ENCODE results near the gene FUT3.
"Not testable (repeated sequence)": the region's sequence is repeated elsewhere in the genome, so short reads cannot be mapped to it uniquely, and the experiment has no call there.

Gene FUT3

GRCh38 chr19:5881543-5882299 lies 30.5 kb upstream of the FUT3 start:
- no peak for DNase-seq

DNA sequence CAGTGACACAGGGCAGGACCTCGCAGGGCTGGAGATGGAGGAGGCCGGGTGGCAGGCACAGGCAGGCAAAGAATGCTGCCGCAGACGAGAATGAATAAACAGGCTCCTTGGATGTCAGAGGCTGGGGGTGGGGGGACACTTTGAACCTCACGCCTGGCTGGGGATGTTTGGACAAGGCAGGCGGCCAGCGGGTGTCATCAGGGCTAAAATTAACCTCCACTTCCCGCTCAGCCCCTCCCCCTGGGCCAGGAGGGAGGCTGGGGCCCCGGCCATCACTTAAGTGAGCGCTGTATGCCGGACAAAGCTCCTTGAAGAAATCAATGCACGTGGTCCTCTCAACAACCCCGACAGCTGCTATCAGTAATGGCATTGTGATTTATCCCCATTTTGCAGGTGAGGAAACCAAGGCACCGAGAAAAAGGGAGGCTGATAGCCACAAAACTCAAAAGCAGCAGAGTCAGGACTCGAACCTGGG lies 29.4 kb upstream of the FUT3 start:
- DNase-seq = no peak

- DNase-seq = no peak
Measured at GRCh38 chr19:5880196-5880595, 28.9 kb upstream of the FUT3 start.

DNA sequence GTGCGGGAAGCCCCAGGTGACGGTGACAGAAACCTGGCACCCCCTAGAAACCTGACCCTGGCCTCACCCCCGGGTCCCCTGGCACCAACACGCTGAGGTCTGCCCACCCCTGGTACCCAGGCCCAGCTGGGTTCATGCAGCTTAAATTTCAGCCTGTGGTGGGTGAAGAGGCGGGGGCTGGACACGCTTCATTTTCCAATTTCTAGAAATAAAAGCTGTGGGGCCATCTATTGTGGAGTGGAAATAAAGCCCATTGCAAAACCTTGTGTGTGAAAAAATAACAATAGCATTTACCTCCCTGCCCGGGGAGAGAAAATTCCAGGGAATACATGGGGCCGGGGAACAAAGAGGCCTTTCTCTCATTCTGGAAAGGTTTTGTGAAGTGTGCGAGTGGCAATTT lies 26.6 kb upstream of the FUT3 start:
- DNase-seq = no peak

DNA sequence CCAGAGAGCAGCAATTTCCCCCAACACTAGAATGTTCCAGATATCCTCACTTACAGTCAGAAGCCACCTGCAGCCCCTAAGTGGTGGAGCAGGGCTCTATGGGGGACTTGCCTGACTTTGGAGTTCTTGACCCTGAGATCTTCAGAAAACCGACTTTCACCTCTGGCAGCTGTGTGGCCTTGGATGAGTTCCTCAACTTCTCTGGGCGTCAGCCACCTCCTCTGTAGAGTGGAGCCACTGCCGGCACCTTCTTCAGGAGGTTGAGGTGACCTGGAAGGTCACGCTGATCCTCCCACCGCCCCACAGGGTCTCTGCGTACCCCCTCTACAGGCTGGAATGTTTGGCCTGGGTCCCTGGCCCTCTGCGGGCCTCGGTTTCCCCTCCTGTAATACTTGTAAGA lies 26.2 kb upstream of the FUT3 start:
- DNase-seq = no peak

GRCh38 chr19:5874496-5874895 lies 23.2 kb upstream of the FUT3 start:
- DNase-seq = not testable (repeated sequence)

DNA sequence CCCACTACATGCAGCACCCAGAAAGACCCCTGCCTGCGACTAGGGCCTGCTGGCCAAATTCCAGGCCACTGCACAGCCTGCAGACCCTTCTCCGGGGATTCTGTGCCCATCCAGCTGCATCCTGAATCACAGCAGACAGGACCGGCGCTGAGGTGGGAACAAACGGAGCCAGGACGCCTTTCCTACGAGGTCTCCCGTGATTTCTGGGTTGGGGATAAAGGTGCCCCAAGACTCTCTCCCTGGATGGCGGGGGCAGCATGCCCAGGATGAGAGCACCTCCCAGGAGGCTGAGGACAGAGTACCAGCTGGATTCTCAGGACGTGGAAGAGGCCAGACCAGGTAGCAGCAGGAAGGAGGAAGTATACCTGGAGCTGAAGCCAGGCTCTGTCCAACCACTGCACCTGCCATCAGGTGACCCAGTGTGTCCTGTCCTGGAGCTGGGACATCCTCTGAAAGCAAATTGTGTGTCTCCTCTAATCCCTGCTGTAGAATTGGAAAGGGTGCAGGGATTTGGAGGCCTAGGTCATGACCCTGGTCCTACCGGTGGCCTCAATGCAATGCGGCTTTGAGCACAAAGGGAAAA lies 22.5 kb upstream of the FUT3 start:
- DNase-seq = no peak

DNA sequence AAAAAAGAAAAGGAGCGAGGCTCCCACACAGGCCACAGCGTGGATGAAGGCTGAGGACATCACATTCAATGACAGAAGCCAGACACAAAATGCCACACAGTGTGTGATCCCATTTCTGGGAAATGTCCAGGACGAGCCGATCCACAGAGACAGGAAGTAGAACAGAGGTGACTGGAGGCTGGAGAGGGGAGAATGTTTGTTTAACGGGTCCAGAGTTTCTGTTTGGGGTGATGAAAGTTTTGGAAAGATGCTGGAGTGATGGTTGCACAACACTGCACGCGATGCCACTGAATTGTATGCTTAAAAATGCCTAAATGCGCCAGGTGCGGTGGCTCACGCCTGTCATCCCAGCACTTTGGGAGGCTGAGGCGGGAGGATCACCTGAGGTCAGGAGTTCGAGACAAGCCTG lies 19.7 kb upstream of the FUT3 start:
- no peak for DNase-seq

GRCh38 chr19:5867201-5868136 lies 16.2 kb upstream of the FUT3 start:
- no peak for DNase-seq

DNA sequence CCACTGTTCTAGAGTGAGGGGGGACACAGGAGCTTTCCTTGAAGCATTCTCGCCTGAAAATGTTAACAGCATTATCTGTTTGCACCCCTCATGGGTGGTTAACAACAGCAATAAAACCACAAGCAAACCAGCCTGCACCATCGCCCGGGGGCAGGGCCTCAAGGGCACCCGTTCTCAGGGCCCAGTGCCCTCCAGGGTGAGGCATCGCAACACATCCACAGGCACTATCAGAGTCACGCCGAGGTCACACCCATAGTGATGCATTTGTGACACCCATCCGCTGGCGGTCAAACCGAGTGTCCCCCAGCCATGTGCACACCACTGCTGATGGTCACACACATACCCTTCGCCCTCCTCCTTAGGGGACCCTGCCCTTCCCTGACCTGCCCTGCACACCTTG lies 14.5 kb upstream of the FUT3 start:
- no peak for DNase-seq

DNA sequence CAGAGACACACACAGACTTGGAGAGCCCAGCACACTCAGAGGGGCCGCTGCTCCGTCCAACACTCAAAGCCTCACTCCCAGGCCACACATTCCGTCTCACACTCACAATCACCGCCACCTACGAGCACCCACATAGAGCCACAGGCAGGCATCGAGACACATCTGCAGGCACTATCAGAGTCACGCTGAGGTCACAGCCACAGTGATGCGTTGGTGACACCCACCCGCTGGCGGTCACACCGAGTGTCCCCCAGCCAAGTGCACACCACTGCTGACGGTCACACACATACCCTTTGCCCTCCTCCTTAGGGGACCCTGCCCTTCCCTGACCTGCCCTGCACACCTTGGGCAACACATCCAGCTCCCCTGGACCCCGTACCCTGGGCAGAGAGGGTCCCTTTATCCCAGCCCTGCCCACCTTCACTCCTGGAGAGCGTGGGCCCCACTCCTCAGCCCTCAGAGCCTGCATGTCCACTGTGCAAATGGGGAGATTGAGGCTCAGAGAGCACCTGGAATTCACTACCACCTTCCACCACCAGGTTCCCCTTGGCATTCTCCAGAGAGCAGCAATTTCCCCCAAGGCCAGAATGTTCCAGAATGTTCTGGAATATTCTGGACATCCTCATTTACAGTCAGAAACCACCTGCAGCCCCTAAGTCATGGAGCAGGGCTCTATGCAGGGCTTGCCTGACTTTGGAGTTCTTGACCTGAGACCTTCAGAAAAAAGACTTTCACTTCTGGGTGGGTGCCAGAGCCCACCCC lies 13.7 kb upstream of the FUT3 start:
- DNase-seq = no peak

GRCh38 chr19:5864013-5864720 lies 12.9 kb upstream of the FUT3 start:
- DNase-seq = no peak

DNA sequence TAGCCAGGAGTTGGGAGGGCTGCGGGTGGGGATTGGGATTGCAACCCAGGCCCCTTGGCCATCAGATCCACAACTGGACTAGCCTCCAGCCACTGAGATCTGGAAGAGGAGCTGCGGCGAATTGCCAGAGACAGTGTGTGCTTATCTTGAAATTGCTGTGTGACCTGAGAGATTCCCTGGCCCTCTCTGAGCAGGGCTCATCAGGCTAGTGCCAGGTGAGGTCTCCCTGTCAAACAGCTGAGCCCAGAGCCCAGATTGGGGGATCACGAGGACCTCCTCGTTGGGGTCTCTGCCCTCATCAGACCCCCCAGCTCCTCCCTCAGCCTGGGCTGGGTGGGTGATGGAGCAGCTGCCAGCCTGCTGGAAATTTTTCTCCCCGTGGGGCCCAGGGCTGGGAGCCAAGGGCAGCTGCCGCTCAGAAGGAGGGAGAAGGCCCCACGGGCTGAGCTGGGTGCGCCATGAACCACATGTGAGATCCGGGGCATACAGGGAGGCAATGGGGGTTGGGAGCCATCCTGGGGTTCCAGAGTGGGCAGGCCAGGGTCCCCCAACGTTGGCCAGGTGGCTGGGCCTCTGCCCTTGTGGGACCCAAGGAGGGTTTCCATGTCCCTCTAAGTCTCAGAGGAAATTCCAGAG lies 11.9 kb upstream of the FUT3 start:
- DNase-seq = no peak

- no peak for DNase-seq
Measured at GRCh38 chr19:5857203-5858081, 6.2 kb upstream of the FUT3 start.

DNA sequence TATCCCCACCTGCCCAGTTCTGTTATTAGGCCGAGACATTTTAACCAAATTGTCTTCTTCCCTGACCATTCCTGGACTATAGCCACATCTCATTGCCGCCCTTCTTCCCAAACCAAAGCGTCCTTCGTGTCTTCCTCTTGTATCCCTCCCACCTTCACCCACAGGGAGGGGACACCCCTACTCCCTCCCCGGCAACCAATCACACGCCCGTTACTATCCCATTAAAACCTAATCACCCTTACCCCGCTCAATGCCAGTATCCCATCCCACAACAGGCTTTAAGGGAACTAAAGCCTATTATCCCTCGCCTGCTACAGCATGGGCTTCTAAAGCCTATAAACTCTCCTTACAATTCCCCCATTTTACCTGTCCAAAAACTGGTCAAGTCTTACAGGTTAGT lies 3.9 kb upstream of the FUT3 start:
- DNase-seq = not testable (repeated sequence)

- not testable (repeated sequence) for DNase-seq
Measured at GRCh38 chr19:5854121-5854520, 2.9 kb upstream of the FUT3 start.

- DNase-seq = no peak
Measured at GRCh38 chr19:5850743-5851293, 431 bp downstream of the FUT3 start.

DNA sequence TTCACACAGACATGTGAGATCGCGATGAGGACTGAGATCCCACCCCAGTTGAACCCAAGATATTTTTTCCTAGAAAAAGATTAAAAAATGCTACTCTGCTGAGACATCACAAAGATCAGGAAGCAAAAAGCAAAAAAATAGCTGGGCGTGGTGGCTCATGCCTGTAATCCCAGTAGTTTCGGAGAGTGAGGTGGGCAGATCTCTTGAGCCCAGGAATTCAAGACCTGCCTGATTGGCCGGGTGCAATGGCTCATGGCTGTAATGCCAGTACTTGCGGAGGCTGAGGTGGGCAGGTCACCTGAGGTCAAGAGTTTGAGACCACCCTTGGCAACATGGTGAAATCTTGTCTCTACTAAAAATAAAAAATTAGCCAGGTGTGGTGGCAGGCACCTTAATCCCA lies 1.1 kb downstream of the FUT3 start:
- no peak for DNase-seq

DNA sequence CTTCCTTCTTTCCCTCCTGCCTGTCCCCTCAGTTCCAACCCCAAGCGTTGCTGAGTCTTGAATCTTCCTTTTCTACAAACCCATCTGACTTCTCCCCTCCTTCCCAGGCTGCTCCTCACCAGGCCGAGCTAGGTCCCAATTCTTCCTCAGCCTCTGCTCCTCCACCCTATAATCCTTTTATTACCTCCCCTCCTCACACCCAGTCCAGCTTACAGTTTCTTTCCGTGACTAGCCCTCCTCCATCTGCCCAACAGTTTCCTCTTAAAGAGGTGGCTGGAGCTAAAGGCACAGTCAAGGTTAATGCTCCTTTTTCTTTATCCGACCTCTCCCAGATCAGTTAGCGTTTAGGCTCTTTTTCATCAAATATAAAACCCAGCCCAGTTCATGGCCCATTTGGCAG lies 2.6 kb downstream of the FUT3 start:
- DNase-seq = not testable (repeated sequence)

- not testable (repeated sequence) for DNase-seq
Measured at GRCh38 chr19:5847846-5848245, 3.4 kb downstream of the FUT3 start.
